ENCODE data around the gene FMR1NB.

- TF ChIP-seq EZH2 (IDR thresholded peaks at IDR 0.05; ENCODE audit: borderline replicate concordance) (no peak), EZH2phosphoT487 (IDR thresholded peaks at IDR 0.05; ENCODE audit: low read depth, severe bottlenecking, unreplicated experiment) (no peak)
- TF ChIP-seq, protein P1, sequence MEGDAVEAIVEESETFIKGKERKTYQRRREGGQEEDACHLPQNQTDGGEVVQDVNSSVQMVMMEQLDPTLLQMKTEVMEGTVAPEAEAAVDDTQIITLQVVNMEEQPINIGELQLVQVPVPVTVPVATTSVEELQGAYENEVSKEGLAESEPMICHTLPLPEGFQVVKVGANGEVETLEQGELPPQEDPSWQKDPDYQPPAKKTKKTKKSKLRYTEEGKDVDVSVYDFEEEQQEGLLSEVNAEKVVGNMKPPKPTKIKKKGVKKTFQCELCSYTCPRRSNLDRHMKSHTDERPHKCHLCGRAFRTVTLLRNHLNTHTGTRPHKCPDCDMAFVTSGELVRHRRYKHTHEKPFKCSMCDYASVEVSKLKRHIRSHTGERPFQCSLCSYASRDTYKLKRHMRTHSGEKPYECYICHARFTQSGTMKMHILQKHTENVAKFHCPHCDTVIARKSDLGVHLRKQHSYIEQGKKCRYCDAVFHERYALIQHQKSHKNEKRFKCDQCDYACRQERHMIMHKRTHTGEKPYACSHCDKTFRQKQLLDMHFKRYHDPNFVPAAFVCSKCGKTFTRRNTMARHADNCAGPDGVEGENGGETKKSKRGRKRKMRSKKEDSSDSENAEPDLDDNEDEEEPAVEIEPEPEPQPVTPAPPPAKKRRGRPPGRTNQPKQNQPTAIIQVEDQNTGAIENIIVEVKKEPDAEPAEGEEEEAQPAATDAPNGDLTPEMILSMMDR (IDR thresholded peaks at IDR 0.05; ENCODE audit: poor library complexity) = no peak
Measured at GRCh38 chrX:147950352-147950751, 30.8 kb upstream of the FMR1NB start.

Data from hepatocyte (in vitro differentiated cells).